Liver (tissue), 9 donors: ENCODE results near the gene DNMT1. TPM values are rescaled to one million over a fixed set of nuclear protein-coding genes. Genes with fewer than 3 reads are reported as not detected.

Source experiments
- DNase-seq: peaks from one replicate; pipeline ENCODE4 v3.0.0-alpha.2; 2017; ENCODE audit warnings: low spot score
- H3K27ac ChIP-seq, 2 donors: one replicate each; pipeline ENCODE4 v1.7.0; 2013; ENCODE audit warnings: inconsistent platforms in 2 of 2, low read length in 2 of 2, control low read depth in 1 of 2, low read depth in 1 of 2, mild to moderate bottlenecking in 1 of 2
- H3K27me3 ChIP-seq, 4 donors: one replicate each; pipeline versions ENCODE4 v1.6.1 to v1.7.0; 2013; ENCODE audit warnings: low read length in 3 of 4, inconsistent platforms in 1 of 4, mild to moderate bottlenecking in 1 of 4, moderate library complexity in 1 of 4; ENCODE audit not compliant: control insufficient read depth in 4 of 4, insufficient read depth in 4 of 4
- H3K36me3 ChIP-seq, 4 donors: one replicate each; pipeline versions ENCODE4 v1.6.1 to v1.7.0; 2013; ENCODE audit warnings: low read length in 3 of 4, mild to moderate bottlenecking in 3 of 4, low read depth in 1 of 4, moderate library complexity in 1 of 4; ENCODE audit not compliant: control insufficient read depth in 4 of 4, insufficient read depth in 3 of 4
- H3K4me1 ChIP-seq, 4 donors: one replicate each; pipeline versions ENCODE4 v1.6.1 to v1.7.0; 2013; ENCODE audit warnings: low read length in 3 of 4, mild to moderate bottlenecking in 3 of 4, moderate library complexity in 1 of 4; ENCODE audit not compliant: control insufficient read depth in 4 of 4, insufficient read depth in 4 of 4
- H3K4me3 ChIP-seq, 3 donors: one replicate each; pipeline versions ENCODE4 v1.6.1 to v1.7.0; 2013; ENCODE audit warnings: low read length in 3 of 3, control low read depth in 1 of 3, low read depth in 1 of 3, mild to moderate bottlenecking in 1 of 3
- H3K9ac ChIP-seq, 2 donors: one replicate each; pipeline ENCODE4 v1.7.0; 2013; ENCODE audit warnings: low read length in 2 of 2, mild to moderate bottlenecking in 2 of 2, moderate library complexity in 2 of 2, control low read depth in 1 of 2, low read depth in 1 of 2
- H3K9me3 ChIP-seq, 4 donors: one replicate each; pipeline versions ENCODE4 v1.6.1 to v1.7.0; 2013; ENCODE audit warnings: low read length in 3 of 4; ENCODE audit not compliant: control insufficient read depth in 4 of 4
- ATF3 ChIP-seq: IDR thresholded peaks from 2 replicates; pipeline ENCODE4 v1.6.1; 2016; ENCODE audit warnings: antibody characterized with exemption
- EGR1 ChIP-seq, 2 donors: IDR thresholded peaks; 2 replicates each; pipeline ENCODE4 v1.6.1; 2016 to 2018; ENCODE audit warnings: antibody characterized with exemption in 2 of 2, low read depth in 2 of 2
- FOXA1 ChIP-seq: IDR thresholded peaks from 2 replicates; pipeline ENCODE4 v1.6.1; 2016; ENCODE audit warnings: antibody characterized with exemption
- FOXA2 ChIP-seq: IDR thresholded peaks from 2 replicates; pipeline ENCODE4 v1.6.1; 2016; ENCODE audit warnings: antibody characterized with exemption
- GABPA ChIP-seq, 2 donors: IDR thresholded peaks in 1 of 2; conservative IDR thresholded peaks in 1 of 2; 2 replicates each; pipeline ENCODE4 v1.6.1; 2016; ENCODE audit warnings: antibody characterized with exemption in 2 of 2, mild to moderate bottlenecking in 1 of 2, moderate library complexity in 1 of 2
- HNF4A ChIP-seq, 2 donors: conservative IDR thresholded peaks; 2 replicates each; pipeline ENCODE4 v1.6.1; 2016; ENCODE audit warnings: antibody characterized with exemption in 2 of 2, mild to moderate bottlenecking in 2 of 2
- HNF4G ChIP-seq: IDR thresholded peaks from 2 replicates; pipeline ENCODE4 v1.6.1; 2016; ENCODE audit warnings: antibody characterized with exemption
- JUND ChIP-seq, 2 donors: IDR thresholded peaks; 2 replicates each; pipeline ENCODE4 v1.6.1; 2016; ENCODE audit warnings: antibody characterized with exemption in 2 of 2
- NR2F2 ChIP-seq: IDR thresholded peaks from 2 replicates; pipeline ENCODE4 v1.6.1; 2016; ENCODE audit warnings: antibody characterized with exemption
- RAD21 ChIP-seq, 2 donors: IDR thresholded peaks; 2 replicates each; pipeline ENCODE4 v1.6.1; 2016; ENCODE audit warnings: antibody characterized with exemption in 2 of 2, mild to moderate bottlenecking in 2 of 2
- REST ChIP-seq: IDR thresholded peaks from 2 replicates; pipeline ENCODE4 v1.6.1; 2016; ENCODE audit warnings: antibody characterized with exemption, mild to moderate bottlenecking
- RXRA ChIP-seq, 2 donors: IDR thresholded peaks; 2 replicates each; pipeline ENCODE4 v1.6.1; 2017 to 2018; ENCODE audit warnings: antibody characterized with exemption in 2 of 2, mild to moderate bottlenecking in 1 of 2
- SP1 ChIP-seq: IDR thresholded peaks from 2 replicates; pipeline ENCODE4 v1.6.1; 2018; ENCODE audit warnings: antibody characterized with exemption, mild to moderate bottlenecking
- TAF1 ChIP-seq: conservative IDR thresholded peaks from 2 replicates; pipeline ENCODE4 v1.6.1; 2016; ENCODE audit warnings: antibody characterized with exemption, mild to moderate bottlenecking
- YY1 ChIP-seq: IDR thresholded peaks from 2 replicates; pipeline ENCODE4 v1.6.1; 2016; ENCODE audit warnings: antibody characterized with exemption, mild to moderate bottlenecking
- WGBS: extraction: QIAGEN DNeasy Blood & Tissue Kit; methylation state at CpG from one replicate; pipeline ENCODE4 v1.1.7; 2013; 5-methylcytosine and 5-hydroxymethylcytosine counted together
- polyA plus RNA-seq, 2 donors: library from polyadenylated mRNA; stranded (reverse) in 1 of 2; unstranded in 1 of 2; fragments of 200-250 nt in 1 of 2; fragments of >200 nt in 1 of 2; fragmentation: Nextera tagmentation in 1 of 2; extraction: Ambion mirVana in 1 of 2; gene quantifications; one replicate each; pipeline versions ENCODE4 v1.2.1 to v1.2.3, GENCODE V29; 2013 to 2015
- total RNA-seq, 2 donors: library from RNA; depleted of rRNA; stranded (reverse); fragments of >200 nt; gene quantifications; one replicate each; pipeline ENCODE4 v1.2.3, GENCODE V29; 2014
- TF ChIP-seq, protein P1 (sequence below): IDR thresholded peaks from 2 replicates; pipeline ENCODE4 v1.6.1; 2016; ENCODE audit warnings: antibody characterized with exemption
- TF ChIP-seq, protein P2 (sequence below): fragments of 150-350 bp; IDR thresholded peaks from 2 replicates; pipeline ENCODE4 v1.5.1; 2017; ENCODE audit warnings: improper control_type of control experiment, low read depth, low read length; ENCODE audit not compliant: missing input control
- TF ChIP-seq, protein P3 (sequence below): IDR thresholded peaks from 2 replicates; pipeline ENCODE4 v1.6.1; 2016; ENCODE audit warnings: antibody characterized with exemption
- donor health status: healthy.
- donor health status: healthy.
- donor health status: healthy.
- donor health status: healthy.
- donor health status: healthy.

Gene DNMT1
- total and polyA plus RNA-seq, 4 donors, result 8.7 to 47.1 (median 20.0) TPM

DNA sequence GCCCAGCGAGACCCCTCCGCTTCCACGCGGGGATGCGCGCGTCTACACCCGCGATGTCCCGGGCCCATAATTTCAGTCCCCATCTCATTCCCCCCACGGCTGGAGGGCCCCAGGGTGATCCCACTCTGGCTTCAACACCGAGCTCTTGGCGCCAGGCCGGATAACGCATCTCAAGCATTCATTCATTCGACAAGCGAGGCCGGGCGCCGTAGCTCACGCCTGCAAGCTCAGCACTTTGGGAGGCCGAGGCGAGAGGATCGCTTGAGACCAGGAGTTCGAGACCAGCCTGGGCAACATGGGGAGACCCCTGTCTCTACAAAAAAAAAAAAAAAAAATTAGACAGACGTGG, 98.2 kb downstream of the DNMT1 start:
- peaks cover 13 to 42% (median 29%) of the 10 kb centered on the region in 4 donors for H3K4me1 ChIP-seq
- no peaks in the 10 kb centered on the region for H3K27me3 ChIP-seq
- H3K27ac ChIP-seq, result peak overlapping the region; percentile 6 to 69
- no peak overlapping the region for H3K9ac ChIP-seq
- H3K4me3 ChIP-seq, result peak overlapping the region; percentile 0 to 47 (median 13)
- DNase-seq, result no peak
- no peaks in the 10 kb centered on the region for H3K9me3 ChIP-seq
- 31% methylated on average over 26 of the region's 26 CpGs for WGBS
- TF ChIP-seq RAD21 (IDR thresholded peaks at IDR 0.05) (no peak), JUND (IDR thresholded peaks at IDR 0.05) (no peak), TAF1 (no peak), HNF4A (conservative IDR thresholded peaks at IDR 0.05) (no peak), GABPA (IDR thresholded peaks at IDR 0.05 in 1 of 2, conservative IDR thresholded peaks at IDR 0.05 in 1 of 2) (no peak), RXRA (IDR thresholded peaks at IDR 0.05) (no peak), HNF4G (no peak), NR2F2 (no peak), ATF3 (no peak), YY1 (no peak)
- TF ChIP-seq, protein P1, sequence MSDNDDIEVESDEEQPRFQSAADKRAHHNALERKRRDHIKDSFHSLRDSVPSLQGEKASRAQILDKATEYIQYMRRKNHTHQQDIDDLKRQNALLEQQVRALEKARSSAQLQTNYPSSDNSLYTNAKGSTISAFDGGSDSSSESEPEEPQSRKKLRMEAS, result no peak
- TF ChIP-seq, protein P2, sequence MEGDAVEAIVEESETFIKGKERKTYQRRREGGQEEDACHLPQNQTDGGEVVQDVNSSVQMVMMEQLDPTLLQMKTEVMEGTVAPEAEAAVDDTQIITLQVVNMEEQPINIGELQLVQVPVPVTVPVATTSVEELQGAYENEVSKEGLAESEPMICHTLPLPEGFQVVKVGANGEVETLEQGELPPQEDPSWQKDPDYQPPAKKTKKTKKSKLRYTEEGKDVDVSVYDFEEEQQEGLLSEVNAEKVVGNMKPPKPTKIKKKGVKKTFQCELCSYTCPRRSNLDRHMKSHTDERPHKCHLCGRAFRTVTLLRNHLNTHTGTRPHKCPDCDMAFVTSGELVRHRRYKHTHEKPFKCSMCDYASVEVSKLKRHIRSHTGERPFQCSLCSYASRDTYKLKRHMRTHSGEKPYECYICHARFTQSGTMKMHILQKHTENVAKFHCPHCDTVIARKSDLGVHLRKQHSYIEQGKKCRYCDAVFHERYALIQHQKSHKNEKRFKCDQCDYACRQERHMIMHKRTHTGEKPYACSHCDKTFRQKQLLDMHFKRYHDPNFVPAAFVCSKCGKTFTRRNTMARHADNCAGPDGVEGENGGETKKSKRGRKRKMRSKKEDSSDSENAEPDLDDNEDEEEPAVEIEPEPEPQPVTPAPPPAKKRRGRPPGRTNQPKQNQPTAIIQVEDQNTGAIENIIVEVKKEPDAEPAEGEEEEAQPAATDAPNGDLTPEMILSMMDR, result no peak
- H3K36me3 ChIP-seq, result peaks cover 8 to 20% (median 15%) of the 10 kb centered on the region in 4 donors

DNA sequence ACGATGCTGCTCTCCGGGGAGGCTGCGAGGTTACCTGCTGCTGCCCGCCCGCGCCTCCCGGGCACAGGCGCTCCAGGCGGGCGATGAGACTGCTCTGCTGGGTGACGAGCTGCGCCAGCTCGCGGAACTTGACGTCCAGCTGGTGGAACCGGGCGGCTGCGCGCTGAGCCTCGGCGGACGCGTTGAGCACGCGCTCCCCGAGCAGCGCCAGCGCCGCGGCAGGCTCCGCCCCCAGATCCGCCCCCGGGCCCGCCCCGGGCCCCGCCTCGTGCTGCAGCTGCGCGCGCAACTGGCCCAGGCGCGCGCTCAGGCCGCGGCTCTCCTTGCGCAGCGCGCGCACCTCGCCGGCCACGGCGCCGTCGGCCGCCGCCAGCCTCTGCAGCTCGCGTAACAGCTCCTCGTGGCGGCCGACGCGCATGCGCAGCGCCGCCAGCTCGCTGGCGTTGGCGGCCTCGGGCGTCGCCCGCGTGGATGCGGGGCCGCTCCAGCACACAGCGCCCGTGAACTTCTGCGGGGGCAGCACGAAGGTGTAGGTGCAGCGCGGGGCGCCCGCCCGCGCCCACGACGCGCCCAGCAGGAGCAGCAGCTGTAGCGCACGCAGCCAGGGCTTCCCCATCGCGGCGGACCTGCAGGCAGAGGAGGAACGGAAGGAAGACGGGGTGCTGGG, 98.7 kb downstream of the DNMT1 start:
- Histone ChIP-seq H3K27ac (peak overlapping the region; percentile 89 to 92), H3K36me3 (peaks cover 8 to 22% (median 17%) of the 10 kb centered on the region in 4 donors), H3K27me3 (no peaks in the 10 kb centered on the region), H3K9ac (peak overlapping the region; percentile 56 to 66), H3K9me3 (no peaks in the 10 kb centered on the region), H3K4me1 (peaks cover 17 to 45% (median 32%) of the 10 kb centered on the region in 4 donors), H3K4me3 (peak overlapping the region; percentile 7 to 70 (median 47))
- TF ChIP-seq HNF4A (conservative IDR thresholded peaks at IDR 0.05) (no peak), EGR1 (IDR thresholded peaks at IDR 0.05; ENCODE audit: low read depth in 2 of 2) (no peak), JUND (IDR thresholded peaks at IDR 0.05) (no peak), HNF4G (no peak), ATF3 (no peak), SP1 (no peak), FOXA2 (no peak), FOXA1 (no peak), YY1 (no peak), NR2F2 (no peak), GABPA (IDR thresholded peaks at IDR 0.05 in 1 of 2, conservative IDR thresholded peaks at IDR 0.05 in 1 of 2) (no peak), RXRA (IDR thresholded peaks at IDR 0.05) (no peak), RAD21 (IDR thresholded peaks at IDR 0.05) (no peak), REST (peak; percentile 80), TAF1 (peak; percentile 26)
- TF ChIP-seq, protein P2, result no peak
- TF ChIP-seq, protein P3, sequence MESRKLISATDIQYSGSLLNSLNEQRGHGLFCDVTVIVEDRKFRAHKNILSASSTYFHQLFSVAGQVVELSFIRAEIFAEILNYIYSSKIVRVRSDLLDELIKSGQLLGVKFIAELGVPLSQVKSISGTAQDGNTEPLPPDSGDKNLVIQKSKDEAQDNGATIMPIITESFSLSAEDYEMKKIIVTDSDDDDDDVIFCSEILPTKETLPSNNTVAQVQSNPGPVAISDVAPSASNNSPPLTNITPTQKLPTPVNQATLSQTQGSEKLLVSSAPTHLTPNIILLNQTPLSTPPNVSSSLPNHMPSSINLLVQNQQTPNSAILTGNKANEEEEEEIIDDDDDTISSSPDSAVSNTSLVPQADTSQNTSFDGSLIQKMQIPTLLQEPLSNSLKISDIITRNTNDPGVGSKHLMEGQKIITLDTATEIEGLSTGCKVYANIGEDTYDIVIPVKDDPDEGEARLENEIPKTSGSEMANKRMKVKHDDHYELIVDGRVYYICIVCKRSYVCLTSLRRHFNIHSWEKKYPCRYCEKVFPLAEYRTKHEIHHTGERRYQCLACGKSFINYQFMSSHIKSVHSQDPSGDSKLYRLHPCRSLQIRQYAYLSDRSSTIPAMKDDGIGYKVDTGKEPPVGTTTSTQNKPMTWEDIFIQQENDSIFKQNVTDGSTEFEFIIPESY, result no peak
- TF ChIP-seq, protein P1, result peak; percentile 21
- DNase-seq, result peak; percentile 92
- 4% methylated on average over 97 of the region's 97 CpGs for WGBS
